Endometrial microvascular endothelial cells (primary cell): Measurements from ENCODE around the gene KRTAP4-16. TPM values are rescaled to one million over a fixed set of nuclear protein-coding genes. Genes with fewer than 3 reads are reported as not detected.
"Not testable (repeated sequence)": the region's sequence is repeated elsewhere in the genome, so short reads cannot be mapped to it uniquely, and the experiment has no call there.

Source experiments
- in situ Hi-C: cut with HindIII; loops from 2 replicates; pipeline ENCODE4 v1.10.0; 2017; ENCODE audit warnings: low sequenced_read_pairs, low pct_unique_long_range_greater_than_20kb; ENCODE audit errors: inconsistent ontology term
- total RNA-seq: library from RNA; depleted of rRNA; stranded (reverse); fragments of >200 nt; gene quantifications from one replicate; pipeline ENCODE4 v1.2.3, GENCODE V29; 2015; ENCODE audit errors: inconsistent ontology term

The KRTAP4-16 gene
- total RNA-seq, 1 donor from 2014 or later = not detected

- in situ Hi-C loops = not testable (repeated sequence)
Observed at GRCh38 chr17:41123292-41123990, 21.4 kb upstream of the KRTAP4-16 start.

DNA sequence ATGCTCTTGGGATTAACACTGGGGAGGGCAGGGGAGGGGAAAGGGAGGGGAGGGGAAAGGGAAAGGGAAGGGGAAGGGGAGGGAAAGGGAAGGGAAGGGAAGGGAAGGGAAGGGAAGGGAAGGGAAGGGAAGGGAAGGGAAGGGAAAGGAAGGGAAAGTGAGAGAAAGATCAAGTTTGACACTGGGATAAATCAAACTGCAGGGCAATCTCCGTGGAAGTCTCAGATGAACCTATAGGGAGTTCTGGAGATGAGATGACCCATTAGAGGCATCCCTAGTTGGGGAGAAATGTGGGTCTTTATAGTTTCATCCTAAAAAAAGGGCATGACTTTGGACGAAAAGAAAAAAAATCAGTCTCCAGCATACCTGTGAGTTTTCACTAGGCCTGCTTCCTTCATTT, 19.7 kb upstream of the KRTAP4-16 start:
- in situ Hi-C loops = no loop called here

DNA sequence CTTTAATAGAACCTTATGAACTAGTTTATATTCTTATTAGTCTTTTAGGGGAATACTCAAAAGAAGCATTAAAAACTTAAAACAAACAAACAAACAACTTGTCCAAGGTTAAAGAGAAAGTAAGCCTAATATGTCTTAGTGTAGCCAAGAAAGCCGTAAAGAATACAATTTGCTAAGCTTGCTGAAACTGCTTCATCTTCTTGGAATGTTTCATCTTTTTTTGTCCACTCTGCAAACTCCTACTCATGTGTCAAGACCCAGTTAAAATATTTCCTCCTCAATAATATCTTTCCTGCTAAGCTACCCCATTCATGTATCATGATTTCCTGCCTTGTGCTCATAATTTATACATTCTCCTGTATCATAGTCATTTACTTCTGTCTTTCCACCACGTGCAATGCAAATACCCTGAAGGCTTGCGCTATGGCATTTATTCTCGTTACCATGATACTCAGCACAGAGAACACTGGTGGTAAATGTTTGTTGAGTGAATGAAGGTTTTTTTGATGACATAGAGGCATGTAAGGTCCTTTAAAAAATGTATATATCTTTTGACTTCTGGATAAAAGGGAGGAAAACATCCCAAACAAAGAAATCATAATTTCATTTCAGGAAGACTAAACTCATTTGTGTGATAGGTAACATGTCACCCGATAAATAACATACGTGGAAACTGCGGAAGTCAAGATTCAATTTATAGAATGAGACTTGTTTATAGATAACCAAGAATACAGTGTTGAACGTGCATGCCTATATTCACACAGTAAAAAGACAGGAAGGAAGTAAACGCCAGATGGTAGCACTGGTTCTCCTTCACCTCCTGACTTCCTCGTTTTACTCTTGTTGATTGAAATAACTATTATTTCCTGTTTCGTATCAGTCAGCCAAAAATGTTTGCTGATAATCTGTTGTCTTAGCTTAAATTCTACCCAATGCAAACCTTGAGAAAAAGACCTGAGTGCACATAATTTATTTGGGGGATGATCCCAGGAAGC, 18.0 kb upstream of the KRTAP4-16 start:
- in situ Hi-C loops = not testable (repeated sequence)

DNA sequence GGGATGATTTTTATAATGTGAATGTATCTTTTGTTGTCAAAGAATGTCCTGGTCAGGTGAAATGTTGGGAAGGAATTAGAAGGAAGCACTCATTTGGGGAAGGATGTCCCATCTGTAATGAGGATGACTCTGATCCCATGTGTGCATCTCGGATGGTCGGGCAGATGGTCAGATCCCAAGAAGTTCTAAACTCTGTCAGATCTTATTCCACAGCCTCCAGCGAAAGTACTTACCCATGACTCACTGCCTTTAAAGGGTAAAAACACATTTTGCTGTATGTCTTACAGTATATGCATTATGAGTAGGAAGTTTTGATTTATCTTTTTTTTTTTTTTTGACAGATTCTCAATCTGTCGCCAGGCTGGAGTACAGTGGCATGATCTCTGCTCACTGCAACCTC, 16.7 kb upstream of the KRTAP4-16 start:
- in situ Hi-C loops = no loop called here

GRCh38 chr17:41117846-41118386, 15.9 kb upstream of the KRTAP4-16 start, which contains the start of gene KRTAP4-11:
KRTAP4-11 (minus strand) TSS chr17:41118373; CDS start chr17:41118315, 58 bp downstream.
- in situ Hi-C loops = not testable (repeated sequence)

DNA sequence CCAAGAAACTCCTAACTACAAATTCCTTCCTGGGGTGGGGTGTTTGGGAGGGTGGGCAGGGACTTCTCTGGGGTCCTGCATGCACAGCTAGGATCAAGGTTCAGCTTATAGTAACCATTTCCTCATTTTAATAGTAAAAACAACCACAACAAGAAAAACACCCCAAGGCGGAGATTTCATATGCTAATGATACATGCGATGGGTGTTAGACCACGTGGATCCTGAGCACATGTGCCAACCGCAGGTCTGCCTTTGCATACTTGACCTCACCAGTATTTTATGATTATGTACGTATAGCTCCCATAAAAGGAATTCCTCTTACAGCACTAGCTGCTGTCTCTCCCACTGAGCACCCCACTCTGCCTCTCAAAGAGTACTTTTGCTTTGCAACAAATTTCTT, 14.3 kb upstream of the KRTAP4-16 start:
- in situ Hi-C loops = no loop called here

GRCh38 chr17:41111151-41111885, 9.3 kb upstream of the KRTAP4-16 start:
- in situ Hi-C loops = no loop called here

GRCh38 chr17:41108728-41109386, 6.8 kb upstream of the KRTAP4-16 start:
- in situ Hi-C loops = not testable (repeated sequence)

DNA sequence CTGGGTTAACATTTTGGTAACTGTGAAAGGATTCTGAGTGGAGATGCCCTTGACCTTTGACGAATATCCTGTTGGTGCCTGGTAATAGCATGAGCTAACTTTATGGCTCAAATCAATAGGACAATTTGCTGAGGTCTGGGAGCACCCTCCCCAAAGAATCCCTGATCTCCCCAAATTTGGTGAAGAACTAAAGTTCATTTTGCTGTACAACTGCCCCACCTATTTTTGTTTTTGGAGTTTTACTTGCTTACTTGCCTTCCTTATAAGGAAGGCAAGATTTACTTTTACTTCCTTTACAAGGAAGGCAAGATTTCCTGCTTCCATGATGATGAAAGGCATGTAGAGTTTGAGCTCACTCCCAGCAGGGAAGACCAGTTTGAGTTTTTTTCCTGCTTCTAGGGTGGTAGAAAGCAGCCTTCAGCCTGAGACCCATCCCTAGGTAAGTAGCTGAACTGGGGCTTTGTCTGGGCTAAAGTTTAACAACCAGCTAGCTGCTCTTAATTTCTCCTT, 6.0 kb upstream of the KRTAP4-16 start:
- in situ Hi-C loops = no loop called here

- in situ Hi-C loops = not testable (repeated sequence)
Observed at GRCh38 chr17:41105347-41105746, 3.3 kb upstream of the KRTAP4-16 start, which contains the start of gene KRTAP4-9. KRTAP4-9 (plus strand) TSS chr17:41105389; CDS start chr17:41105389, 0 bp downstream.

GRCh38 chr17:41104386-41105038, 2.5 kb upstream of the KRTAP4-16 start:
- in situ Hi-C loops = not testable (repeated sequence)

- in situ Hi-C loops = no loop called here
Observed at GRCh38 chr17:41103896-41104295, 1.9 kb upstream of the KRTAP4-16 start.

DNA sequence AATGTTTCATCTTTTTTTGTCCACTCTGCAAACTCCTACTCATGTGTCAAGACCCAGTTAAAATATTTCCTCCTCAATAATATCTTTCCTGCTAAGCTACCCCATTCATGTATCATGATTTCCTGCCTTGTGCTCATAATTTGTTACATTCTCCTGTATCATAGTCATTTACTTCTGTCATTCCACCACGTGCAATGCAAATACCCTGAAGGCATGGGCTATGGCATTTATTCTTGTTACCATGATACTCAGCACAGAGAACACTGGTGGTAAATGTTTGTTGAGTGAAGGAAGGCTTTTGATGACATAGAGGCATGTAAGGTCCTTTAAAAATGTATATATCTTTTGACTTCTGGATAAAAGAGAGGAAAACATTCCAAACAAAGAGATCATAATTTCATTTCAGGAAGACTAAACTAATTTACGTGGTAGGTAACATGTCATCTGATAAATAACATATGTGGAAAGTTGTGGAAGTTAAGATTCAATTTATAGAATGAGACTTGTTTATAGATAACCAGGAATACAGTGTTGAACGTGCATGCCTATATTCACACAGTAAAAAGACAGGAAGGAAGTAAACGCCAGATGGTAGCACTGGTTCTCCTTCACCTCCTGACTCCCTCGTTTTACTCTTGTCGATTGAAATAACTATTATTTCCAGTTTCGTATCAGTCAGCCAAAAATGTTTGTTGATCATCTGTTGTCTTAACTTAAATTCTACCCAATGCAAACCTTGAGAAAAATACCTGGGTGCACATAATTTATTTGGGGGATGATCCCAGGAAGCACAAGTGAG, 2.1 kb downstream of the KRTAP4-16 start:
- in situ Hi-C loops = not testable (repeated sequence)

- in situ Hi-C loops = no loop called here
Observed at GRCh38 chr17:41098481-41098880, 3.5 kb downstream of the KRTAP4-16 start.

DNA sequence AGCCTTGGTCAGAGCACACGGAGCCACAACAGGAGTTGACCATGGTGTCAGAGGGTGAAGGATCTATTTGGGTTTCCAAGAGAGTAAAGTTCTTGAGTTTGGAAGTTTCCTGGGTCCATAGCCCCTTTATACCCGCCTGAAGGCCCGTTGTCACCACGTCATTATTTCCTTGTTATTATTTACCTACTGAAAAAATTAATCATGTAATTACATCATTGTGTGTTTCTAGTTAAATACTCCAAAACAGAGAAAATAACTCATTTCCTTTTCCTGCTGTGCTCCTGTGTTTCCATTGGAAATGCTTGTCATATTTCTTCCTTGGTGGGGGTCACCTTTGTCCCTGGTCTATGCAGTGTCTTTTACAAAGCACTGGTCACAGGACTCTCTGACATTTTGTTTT, 4.0 kb downstream of the KRTAP4-16 start, which contains the start of gene KRTAP4-8:
Gene KRTAP4-8, minus strand, starts transcription at position 101 of the 400 bp plus-strand sequence. Its CDS starts 58 bp downstream, at position 43.
- in situ Hi-C loops = no loop called here

DNA sequence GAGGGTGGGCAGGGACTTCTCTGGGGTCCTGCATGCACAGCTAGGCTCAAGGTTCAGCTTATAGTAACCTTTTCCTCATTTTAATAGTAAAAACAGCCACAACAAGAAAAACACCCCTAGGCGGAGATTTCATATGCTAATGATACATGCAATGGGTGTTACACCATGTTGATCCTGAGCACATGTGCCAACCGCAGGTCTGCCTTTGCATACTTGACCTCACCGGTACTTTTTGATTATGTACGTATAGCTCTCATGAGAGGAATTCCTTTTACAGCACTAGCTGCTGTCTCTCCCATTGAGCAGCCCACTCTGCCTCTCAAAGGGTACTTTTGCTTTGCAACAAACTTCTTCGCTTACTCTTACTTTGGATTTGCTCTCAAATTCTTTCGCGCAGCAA, 6.0 kb downstream of the KRTAP4-16 start:
- in situ Hi-C loops = no loop called here
